H1 (cell line): ENCODE results near the gene GTF2F1. TPM values are rescaled to one million over a fixed set of nuclear protein-coding genes. Genes with fewer than 3 reads are reported as not detected.

Experiments used
- RXRA ChIP-seq: IDR thresholded peaks from 2 replicates; pipeline ENCODE4 v1.6.1; 2011; ENCODE audit warnings: low read depth, mild to moderate bottlenecking, low read length, moderate library complexity; ENCODE audit not compliant: insufficient read depth
- SP4 ChIP-seq: IDR thresholded peaks from 2 replicates; pipeline ENCODE4 v1.6.1; 2012; ENCODE audit warnings: low read length, inconsistent platforms
- polyA plus RNA-seq, 7 experiments: library from polyadenylated mRNA; depleted of rRNA in 3 of 7; stranded (reverse) in 5 of 7; unstranded in 2 of 7; fragments of >200 nt in 5 of 7; fragments of 200-250 nt in 2 of 7; gene quantifications; 1 replicate in 5 of 7; 2 replicates in 1 of 7; 4 replicates in 1 of 7; pipeline versions ENCODE4 v1.2.1 to v1.2.3, GENCODE V29; 2011 to 2013; ENCODE audit warnings: missing spikeins in 2 of 7, mixed read lengths in 2 of 7
- total RNA-seq: library from RNA; stranded (reverse); fragmentation: NEBNext Ultra II Directional; extraction: Animal tissue kit (Norgen Biotek cat#: 25700); gene quantifications from 2 replicates; pipeline ENCODE4 v1.2.1, GENCODE V29; 2021
- TF ChIP-seq, protein P1 (sequence below): IDR thresholded peaks from 2 replicates; pipeline ENCODE4 v1.6.1; 2012; ENCODE audit warnings: inconsistent platforms

GTF2F1 gene
- total and polyA plus RNA-seq, 2 of the 8 experiments (the other 6 are each of a cell fraction or from before 2014, with no cell fraction given): 29.3 to 56.3 TPM

DNA sequence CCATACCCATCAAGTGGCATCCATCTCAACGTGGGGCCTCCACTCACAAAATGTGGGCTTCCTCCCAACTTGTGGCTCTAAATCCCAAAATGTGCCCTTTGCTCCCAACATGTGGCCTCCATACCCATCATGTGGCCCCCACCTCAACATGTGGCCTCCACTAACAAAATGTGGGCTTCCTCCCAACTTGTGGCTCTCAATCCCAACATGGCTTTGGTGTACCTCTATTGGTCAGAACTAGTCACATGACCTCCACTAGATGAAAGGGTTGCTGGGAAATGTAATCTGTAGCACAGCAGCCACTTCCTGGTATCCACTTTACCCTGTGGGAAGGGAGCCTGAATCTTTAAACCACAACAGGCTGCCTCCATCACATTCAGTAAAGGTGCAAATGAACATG, 49.5 kb downstream of the GTF2F1 start (continued):
- TF ChIP-seq RXRA (no peak), SP4 (no peak)
- TF ChIP-seq, protein P1, sequence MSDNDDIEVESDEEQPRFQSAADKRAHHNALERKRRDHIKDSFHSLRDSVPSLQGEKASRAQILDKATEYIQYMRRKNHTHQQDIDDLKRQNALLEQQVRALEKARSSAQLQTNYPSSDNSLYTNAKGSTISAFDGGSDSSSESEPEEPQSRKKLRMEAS: no peak
- TF ChIP-seq, all 59 proteins: peak for 0
